ENCODE results near the gene EZR.

EZR gene

DNA sequence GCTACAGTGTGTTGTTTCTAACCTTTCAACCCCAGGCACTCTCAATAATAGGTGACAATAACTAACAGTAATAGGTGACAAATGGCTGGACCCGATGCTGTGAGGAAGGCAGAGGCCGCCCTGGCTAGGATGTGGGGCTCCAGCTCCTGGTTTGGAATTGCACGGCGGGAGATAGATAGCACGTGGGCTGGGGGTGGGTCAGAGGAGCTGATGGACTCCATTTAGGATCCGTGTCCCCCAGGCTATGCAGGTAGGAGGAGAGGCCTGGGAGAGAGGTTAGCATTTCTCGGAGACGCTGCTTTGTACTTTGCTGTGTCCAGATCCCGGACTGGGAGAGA, 61.4 kb downstream of the EZR start:
- no peak for DNase-seq

DNA sequence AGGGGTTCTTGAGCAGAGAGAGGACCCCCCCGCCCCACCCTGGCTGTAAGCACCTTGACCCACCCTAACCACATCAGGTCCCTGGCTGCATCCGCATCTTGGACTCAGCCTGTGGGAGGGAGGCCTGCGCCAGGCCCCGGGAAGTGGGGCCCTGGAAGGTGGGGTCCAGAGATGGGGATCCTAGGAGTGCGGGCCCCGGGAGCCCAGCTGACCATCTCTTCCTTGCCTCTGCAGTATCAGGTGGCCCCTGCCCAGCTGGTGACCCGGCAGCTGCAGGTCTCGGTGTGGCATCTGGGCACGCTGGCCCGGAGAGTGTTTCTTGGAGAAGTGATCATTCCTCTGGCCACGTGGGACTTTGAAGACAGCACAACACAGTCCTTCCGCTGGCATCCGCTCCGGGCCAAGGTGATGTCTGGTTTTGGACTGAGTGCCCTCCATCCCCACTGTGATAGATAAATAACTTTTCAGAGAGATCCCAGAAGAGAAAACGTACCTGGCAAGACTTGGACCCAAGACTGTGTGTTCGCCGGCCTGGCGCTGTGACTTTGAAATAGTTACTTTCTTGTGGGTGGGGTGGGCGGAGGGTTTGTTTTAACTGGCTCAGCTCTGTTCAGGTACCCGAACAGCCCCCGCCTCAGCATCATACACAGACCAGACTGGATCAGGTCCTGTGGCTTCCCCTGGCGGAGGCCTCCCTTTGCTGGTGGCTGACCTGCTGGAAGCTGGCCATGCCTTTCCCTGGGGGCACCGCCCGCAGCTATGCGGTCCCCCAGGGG, 62.0 kb downstream of the EZR start:
- no peak for DNase-seq

DNA sequence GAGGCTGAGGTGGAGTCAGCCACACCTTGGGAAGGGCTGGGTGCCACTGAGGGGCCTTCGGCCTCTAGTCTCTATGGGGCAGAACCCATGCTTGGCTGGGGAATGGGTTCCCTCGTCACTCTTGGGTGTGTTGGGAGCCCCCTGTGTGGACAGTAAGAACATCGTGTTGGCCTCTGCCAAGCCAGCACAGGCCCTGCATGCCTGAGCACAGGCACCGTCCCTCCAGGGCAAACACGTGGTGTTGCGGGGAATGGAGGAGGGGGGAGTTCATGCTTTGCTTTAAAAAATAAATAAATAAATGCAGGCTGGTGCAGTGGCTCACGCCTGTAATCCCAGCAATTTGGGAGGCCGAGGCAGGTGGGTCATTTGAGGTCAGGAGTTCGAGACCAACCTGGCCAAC, 63.0 kb downstream of the EZR start:
- no peak for DNase-seq

DNA sequence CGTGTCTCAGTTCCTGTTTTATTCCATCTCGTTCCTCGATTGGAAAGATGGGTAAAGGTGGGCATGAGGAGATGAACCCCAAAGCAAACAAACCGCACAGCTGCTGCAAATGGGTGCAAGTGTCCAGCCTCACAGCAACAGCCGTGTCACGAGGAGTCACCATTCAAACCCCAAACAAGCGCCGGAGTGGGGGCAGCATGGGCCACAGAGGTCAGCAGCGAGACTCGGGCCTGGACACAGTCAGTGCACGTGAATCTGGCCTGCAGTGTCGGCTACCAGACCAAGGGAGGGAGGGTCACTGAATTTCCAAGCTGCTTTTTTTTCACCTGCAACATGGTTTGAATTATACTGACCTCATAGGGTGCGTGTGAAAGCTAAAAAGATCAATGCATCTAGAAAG, 63.5 kb downstream of the EZR start:
- DNase-seq: no peak

DNA sequence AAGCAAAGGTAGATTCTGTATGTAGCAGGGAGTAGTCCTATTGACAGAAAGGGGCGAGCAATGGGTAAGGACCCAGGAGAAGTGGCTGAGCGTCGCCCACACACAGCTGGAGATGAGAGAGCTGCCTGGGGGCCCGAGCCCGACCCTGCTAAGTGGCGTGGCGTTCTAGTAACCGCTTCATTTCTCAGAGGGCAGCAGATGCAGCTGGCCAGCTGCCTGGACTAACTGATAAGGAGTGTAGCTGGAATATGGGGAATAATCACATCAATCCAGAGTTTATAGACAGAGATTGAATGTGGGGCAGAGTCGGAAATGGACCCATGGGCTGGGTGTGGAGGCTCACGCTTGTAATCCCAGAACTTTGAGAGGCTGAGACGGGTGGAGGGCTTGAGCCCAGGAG, 64.4 kb downstream of the EZR start:
- DNase-seq: no peak

DNA sequence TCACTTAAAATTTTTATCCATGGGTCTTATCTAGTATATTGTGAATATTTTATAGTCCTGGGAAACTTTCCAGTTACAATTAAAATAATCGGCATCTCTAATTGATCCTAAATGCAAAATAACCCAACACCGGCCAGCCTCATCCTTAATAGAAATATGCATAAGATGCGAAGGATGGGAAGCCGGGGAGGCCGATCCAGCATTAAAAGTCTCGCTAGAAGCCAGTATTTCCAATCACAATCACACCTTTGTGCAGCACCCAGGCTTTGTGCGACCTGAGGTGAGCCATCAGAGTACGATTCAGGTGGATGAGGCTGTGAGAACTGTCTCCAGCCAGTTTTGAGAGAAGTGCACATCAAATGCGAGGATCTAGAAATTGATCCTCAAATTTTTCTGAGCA, 65.4 kb downstream of the EZR start:
- DNase-seq: no peak

DNA sequence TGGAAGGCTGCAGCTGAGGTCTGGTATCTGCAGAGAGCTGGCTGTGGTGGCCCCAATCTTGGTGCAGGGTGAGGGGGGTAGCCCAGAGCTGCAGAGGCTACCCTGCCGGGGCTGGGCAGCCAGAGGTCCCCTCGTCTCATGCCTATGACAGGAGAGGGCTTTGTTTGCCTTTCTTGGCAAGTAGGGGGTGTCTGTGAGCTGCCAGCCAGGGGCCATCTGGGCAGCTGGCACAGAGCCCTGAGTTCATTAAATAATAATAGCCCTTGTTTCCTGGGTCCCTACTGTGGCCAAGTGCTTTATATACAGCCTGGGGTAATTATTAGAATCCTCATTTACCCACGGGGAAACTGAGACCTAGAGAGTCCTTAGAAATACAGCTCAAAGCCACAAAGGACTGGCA, 66.6 kb downstream of the EZR start:
- peak; percentile 44 for DNase-seq

DNA sequence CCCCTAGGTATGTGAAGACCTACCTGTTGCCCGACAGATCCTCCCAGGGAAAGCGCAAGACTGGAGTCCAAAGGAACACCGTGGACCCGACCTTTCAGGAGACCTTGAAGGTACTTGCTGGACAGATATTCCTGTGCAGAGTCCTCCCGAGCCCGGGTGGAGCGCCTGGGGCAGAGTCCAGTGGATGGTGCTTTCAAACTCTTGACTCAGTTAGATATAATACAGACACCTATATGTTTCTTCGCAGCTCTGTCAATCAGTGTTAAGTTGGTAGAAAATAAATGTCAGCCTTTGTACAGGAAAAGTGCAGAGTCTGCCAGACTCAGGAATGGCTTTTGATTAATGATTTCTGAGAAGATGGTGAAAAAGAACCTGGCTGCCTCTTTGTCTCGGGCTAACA, 67.2 kb downstream of the EZR start:
- DNase-seq: no peak

DNA sequence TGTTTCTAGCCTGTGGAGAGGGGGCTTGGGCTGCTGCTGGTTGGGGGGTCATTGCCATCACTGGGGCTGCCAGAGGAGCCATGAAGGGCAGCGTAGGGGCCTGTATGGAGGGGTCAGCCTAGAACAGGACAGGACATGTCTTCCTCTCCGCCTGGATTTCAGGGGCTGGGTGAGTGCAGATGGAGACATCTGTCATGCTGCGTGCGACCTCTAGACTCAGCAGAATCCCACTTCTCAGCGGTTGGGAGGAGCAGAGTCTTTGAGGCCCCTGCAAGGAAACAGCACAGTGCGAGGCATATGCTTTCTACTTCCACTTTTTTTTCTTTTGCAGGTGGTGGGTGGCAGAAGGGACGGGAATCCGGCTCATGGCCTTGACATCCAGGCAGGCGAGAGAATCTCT, 67.9 kb downstream of the EZR start:
- no peak for DNase-seq

DNA sequence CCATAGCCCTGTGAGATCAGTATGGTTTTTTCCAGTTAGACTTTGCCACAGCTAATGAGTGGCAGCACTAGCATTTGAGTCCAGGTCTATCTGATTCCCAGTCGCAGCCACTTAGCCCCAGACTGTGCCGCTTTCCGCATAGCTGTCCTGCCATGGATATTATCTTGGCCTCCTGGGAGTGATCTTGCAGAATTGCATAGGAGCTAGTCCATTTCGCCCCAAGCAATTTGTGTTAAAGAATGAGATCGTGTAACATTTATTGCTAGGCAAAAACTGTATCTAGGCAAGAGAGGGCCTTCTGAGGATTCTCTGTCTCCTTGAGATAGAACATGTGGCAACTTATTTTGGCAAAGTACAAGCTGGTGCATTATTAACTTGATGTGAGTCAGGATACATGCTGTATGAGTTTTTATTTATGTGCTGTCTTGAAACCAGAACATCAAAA, 74.2 kb downstream of the EZR start:
- no peak for DNase-seq

DNA sequence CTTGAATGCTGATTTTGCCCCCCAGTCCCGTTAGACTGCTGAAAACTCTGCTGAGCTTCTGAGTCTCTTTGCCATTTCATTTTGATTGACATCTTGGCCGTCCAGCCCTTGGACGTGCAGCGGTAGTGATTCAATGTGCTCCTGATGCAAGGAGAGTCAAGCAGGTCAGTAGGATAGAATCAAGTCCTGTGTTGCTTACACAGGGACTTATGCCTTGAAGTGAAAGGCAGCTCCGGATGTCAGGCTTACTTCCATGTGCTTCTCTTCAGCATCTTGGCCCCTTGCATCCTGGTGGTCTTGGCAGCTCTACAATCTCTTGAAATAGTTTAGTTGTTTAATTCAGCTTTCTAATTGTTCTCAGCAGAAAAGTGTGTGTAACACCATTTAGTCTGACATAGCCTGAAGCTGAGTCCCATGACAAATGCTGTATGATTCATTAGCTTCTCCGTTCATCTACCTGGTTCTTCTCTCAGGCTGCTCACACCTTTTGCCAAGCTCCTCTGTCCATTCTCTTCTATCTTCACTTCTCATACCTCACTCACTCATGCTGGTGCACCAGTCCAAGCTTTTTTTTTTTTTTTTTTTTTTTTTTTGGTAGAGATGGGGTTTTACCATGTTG, 76.0 kb downstream of the EZR start:
- no peak for DNase-seq

DNA sequence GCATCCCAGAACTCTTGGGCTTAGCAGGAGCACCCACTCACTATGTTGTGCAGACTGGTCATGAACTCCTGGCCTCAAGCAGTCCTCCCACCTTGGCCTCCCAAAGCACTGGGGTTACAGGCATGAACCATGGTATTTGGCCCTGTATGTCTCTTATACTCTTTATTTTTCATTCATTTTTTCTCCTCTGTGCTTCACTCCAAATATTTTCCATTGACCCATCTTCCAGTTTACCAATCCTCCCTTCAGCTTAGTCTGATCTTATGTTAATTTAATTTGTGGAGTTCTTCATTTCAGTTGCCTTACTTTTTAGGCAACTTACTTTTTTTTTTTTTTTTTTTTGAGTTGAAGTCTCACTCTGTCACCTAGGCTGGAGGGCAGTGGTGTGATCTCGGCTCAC, 79.5 kb downstream of the EZR start:
- no peak for DNase-seq

DNA sequence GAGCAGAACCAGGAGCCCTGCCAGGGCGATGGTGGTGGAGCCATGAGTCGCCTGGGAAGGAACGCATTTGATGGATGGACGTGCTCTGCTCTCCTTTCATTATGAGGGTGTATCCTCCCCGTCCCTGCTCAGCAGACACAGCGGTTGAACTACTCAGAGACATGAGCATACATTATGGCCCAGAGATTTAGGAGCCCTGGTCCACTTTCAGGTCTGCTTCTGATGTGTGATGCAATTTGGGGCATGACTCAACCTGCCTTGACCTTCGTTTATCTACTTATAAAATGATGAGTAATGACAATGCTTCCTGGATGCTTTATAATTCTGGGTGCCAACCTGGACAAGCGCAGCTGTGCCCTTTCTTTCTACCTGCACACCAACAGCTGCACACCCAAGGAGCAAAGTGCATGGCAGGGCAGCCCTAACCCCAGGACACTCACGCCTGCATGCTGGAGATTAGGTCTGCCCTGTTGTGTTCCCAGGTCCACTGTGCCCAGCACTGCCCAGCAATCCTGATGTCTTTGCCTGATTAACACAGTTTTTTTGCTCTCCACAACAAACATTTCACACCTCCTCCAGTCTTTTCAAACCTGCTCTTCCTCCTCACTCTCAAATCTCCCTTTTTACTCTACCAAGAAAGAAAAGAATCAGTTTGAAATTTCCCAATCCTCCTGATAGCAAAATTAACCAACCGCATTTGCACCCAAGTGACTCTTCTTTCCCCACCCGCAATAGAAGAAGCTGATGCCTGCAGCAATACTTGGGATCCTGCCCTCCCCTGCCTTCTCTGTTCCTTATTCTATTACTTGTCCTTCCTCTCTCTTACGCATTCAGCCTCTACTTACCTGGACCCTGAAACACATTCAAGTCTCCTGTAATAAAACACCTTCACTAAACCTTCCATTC, 81.2 kb downstream of the EZR start:
- peak; percentile 47 for DNase-seq

DNA sequence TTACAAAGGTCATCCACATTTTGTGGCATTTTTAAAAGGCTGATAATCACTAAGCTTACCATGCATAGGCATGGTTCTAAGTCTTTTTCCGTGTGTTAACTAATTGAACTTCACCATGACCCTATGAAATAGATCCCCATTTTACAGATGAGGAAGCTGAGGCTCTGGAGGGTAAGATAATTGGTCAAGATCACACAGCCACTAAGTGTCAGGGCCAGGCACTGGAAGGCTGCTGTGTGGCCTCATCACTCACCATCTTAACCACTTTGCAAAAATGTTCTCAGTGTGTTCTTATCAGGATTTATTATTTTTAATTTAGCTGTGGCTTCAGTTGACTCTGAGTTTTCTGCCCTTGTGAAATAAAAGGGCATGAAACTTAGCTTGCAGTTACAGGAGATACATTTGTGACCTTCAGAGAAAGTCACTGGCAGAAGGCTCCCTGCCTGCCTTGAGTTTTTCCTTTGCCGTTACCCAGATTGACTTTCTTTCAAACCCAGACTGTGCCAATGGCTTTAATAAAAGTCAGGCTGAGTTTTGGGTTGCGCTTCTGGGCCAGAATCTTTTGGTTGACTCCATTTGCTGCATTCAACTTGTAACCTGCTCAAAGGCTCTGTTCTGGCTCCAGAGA, 82.0 kb downstream of the EZR start:
- DNase-seq: no peak

DNA sequence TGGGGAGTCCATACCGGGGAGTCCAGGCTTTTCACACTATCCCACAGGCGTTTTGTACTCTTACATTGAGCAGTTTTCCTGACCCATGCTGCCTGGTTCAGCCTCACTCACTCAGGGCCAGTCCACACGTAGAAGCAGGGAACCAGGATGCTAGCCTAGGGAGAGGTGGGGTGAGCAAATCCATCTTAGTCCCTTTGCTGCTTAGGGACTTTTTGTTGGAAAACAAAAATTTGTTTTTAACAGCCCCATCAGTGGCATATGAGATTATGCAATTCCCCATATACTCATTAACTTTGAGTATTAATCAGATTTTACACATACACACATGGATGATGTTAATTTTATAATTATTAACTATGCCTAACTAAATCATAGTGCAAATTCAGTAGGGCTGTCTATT, 84.2 kb downstream of the EZR start:
- DNase-seq: no peak

DNA sequence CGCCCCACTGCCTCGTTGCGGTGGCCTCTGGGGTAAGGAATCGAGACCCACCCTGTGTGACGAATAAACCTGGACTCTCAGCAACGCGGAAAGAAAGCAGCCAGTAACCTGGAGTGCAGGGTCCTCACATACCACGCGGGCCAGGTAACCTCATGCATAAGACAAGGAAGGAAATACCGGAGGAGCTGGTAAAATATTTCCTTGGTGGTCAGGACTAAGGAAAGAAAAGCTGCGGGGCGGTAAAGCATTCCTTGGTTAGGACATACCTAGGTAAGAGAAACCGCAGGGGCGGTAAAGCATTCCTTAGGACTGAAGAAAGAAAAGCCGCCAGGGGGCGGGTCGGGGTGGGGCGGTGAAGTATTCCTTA, 88.6 kb downstream of the EZR start:
- no peak for DNase-seq

DNA sequence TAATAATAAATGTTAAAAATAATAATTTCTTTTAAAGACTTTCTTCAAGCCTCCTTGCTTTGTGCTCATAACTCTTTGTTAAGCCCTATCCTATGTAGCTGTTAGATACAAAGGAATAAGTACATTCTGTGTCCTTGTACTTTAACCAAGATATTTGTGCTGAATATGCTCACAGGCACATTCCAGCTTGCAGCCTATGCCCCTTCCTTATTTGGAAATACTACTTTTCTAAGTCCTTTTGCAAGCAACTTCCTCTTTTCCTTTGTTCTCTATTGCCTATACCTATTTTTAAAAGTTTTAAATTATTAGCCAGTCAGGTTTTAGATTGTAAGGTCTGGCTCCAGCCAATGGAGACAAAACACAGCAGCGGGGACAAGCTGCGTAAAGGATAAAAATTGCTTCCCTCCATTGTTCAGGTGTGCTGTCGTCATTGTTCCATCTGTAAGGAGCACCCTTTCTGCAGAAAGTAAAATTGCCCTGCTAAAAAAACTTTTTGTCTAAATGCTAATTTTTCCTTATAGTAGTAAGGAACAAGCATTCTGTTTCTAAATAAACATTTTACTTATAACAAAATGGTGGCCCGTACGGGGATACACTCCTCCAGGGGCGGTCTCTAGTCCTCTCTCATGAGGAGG, 89.1 kb downstream of the EZR start:
- no peak for DNase-seq

DNA sequence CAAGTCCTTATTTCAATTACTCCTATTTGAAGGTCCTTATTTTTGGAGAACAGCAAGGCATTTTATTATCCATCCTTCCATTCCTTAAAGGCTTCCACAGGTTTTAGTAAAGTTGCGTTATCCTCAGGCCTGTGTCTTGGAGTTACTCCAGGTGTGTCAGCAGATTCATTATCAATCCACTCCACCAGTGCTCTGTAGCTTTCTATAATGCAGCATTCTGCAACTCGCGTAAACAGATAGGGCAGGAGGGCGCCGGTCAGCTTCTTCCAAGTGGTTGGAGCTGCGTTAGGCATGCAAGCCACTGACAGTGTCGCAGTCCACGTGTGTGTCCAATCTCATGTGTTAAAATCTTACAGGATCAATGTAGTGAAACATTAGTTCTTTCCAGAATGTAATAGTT, 93.5 kb downstream of the EZR start:
- no peak for DNase-seq

DNA sequence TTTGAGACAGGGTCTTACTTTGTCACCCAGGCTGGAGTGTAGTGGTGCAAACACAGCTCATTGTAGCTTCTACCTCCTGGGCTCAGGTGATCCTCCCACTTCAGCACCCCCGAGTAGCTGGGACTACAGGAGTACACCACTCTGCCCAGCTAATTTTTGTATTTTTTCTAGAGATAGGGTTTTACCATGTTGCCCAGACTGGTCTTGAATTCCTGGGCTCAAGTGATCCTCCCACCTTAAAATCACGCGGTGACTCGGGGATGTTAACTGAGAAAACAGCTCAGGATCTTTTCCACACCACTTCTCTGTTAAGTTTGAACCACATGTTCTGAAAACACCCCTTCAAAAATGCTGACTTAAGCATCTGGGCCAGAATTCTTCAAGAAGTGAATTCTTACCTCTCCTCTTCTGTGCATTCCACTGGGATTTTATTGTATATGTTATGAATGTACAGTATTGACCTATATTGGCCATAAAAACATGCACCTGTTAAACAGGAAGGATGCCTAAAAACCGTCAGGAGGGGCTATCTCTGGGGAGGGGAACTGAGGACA, 96.9 kb downstream of the EZR start:
- DNase-seq: no peak

DNA sequence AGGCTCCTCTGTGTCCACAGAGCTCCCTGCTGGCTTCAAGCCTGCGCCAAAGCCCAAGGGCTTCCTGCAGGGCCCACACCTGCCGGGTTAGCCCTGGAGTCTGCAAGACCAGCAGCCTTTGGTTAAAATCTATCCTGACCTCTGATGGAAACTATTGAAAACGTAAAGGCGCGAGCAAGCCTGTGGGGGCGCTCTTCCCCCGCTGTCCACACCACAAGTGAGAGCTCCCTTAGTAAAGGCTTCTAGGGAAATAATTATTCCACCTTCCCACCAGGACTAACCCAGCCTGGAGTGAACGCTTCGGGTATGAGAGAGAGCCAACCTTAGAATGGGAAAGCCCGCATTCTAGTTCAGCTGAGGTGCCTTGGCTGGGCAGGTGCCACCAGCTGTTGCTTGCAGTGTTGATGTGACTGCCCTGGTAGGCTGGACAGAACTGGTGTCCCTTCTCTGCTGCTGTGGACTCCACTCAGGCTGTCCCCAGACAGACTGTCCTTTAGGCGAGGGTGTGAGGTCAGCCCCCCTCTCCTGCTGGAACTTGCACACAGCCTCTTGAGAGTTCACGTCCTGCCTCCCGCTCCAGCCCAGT, 100.6 kb downstream of the EZR start:
- DNase-seq: peak; percentile 47

DNA sequence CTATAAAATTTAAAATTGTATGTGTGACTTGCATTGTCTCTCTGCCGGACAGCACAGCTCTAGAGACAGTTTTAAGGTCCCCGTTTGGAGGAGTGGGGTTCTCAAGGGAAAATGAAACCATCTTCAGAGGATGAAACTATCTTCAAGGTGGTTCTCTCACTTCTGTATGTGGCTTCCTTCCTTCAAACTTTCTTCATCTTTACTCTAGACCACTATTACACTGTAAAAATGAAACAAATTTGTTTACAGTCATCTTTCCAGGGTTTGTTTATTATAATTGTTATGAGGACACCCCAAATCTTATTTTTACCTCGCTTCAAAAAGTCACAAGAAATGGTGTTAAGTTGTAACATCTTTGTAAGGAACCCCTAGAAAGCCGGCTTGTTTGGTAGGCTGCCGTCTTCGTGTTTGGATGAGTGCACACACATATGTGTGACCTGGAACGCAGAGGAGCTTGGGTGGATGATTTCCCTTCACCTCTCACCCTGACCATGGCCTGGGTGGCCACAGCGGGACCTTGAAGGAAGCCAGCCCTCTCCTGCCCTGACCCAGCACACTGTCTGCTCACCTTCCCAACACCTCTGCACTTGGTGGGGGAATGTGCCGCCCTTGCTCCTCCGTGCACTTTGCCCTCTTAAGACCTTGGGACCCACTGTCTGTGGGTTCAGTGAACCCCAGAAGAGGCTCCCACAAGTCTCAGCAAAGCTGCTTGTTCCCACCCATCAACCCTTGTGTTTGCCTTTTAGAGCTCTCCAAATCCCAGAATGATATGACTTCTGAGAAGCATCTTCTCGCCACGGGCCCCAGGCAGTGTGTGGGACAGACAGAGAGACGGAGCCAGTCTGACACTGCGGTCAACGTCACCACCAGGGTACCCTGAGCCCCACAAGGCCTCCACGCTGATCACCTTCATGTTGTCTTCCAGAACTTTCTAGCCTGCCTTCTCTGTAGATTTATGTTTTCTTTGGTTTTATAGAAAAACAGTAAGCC, 101.5 kb downstream of the EZR start:
- DNase-seq: no peak
